ENCODE results near the gene IL2RA. TPM values are rescaled to one million over a fixed set of nuclear protein-coding genes. Genes with fewer than 3 reads are reported as not detected.

Gene IL2RA
- total and polyA plus RNA-seq, 10 of the 15 experiments (the other 5 are each of a cell fraction or from before 2014, with no cell fraction given), result 2.2 to 6.0 (median 4.9) TPM

DNA sequence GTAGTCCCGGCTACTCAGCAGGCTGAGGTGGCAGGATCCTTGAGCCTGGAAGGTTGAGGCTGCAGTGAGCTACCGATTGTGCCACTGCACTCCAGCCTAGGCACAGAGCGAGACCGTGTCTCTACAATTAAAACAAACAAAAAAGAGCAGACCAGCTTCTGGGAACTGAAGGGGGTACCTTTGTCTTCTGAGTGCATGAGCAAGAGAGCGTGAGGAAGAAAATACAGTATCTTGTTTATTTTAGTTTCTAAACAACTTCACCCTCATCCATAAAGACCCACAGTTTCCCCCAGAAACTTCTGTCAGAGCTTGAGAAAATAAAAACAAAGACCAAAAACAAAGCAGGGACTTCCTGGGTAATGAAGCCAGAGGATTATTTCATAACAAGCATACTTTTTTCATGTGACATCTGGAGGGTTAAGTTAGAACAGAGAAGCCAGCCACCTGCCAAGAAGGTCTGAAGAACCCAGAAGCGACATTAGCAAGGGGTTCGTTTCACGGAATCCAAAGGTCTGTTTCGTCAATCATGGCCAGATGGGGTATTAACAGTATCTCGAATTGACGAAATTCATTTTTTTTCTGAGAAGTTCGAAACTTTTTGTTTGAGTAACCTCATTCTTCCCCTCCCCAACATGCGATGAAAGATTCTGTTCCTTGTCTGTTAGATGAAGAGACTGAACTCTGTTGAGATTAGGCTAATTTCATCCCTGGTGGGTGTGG lies 10.2 kb upstream of the IL2RA start (continued):
- TF ChIP-seq, protein P1, sequence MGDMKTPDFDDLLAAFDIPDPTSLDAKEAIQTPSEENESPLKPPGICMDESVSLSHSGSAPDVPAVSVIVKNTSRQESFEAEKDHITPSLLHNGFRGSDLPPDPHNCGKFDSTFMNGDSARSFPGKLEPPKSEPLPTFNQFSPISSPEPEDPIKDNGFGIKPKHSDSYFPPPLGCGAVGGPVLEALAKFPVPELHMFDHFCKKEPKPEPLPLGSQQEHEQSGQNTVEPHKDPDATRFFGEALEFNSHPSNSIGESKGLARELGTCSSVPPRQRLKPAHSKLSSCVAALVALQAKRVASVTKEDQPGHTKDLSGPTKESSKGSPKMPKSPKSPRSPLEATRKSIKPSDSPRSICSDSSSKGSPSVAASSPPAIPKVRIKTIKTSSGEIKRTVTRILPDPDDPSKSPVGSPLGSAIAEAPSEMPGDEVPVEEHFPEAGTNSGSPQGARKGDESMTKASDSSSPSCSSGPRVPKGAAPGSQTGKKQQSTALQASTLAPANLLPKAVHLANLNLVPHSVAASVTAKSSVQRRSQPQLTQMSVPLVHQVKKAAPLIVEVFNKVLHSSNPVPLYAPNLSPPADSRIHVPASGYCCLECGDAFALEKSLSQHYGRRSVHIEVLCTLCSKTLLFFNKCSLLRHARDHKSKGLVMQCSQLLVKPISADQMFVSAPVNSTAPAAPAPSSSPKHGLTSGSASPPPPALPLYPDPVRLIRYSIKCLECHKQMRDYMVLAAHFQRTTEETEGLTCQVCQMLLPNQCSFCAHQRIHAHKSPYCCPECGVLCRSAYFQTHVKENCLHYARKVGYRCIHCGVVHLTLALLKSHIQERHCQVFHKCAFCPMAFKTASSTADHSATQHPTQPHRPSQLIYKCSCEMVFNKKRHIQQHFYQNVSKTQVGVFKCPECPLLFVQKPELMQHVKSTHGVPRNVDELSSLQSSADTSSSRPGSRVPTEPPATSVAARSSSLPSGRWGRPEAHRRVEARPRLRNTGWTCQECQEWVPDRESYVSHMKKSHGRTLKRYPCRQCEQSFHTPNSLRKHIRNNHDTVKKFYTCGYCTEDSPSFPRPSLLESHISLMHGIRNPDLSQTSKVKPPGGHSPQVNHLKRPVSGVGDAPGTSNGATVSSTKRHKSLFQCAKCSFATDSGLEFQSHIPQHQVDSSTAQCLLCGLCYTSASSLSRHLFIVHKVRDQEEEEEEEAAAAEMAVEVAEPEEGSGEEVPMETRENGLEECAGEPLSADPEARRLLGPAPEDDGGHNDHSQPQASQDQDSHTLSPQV (IDR thresholded peaks at IDR 0.05), result no peak
- TF ChIP-seq, protein P2, sequence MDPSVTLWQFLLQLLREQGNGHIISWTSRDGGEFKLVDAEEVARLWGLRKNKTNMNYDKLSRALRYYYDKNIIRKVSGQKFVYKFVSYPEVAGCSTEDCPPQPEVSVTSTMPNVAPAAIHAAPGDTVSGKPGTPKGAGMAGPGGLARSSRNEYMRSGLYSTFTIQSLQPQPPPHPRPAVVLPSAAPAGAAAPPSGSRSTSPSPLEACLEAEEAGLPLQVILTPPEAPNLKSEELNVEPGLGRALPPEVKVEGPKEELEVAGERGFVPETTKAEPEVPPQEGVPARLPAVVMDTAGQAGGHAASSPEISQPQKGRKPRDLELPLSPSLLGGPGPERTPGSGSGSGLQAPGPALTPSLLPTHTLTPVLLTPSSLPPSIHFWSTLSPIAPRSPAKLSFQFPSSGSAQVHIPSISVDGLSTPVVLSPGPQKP (IDR thresholded peaks at IDR 0.05; ENCODE audit: low read depth, low read length), result no peak
- TF ChIP-seq, protein P3, sequence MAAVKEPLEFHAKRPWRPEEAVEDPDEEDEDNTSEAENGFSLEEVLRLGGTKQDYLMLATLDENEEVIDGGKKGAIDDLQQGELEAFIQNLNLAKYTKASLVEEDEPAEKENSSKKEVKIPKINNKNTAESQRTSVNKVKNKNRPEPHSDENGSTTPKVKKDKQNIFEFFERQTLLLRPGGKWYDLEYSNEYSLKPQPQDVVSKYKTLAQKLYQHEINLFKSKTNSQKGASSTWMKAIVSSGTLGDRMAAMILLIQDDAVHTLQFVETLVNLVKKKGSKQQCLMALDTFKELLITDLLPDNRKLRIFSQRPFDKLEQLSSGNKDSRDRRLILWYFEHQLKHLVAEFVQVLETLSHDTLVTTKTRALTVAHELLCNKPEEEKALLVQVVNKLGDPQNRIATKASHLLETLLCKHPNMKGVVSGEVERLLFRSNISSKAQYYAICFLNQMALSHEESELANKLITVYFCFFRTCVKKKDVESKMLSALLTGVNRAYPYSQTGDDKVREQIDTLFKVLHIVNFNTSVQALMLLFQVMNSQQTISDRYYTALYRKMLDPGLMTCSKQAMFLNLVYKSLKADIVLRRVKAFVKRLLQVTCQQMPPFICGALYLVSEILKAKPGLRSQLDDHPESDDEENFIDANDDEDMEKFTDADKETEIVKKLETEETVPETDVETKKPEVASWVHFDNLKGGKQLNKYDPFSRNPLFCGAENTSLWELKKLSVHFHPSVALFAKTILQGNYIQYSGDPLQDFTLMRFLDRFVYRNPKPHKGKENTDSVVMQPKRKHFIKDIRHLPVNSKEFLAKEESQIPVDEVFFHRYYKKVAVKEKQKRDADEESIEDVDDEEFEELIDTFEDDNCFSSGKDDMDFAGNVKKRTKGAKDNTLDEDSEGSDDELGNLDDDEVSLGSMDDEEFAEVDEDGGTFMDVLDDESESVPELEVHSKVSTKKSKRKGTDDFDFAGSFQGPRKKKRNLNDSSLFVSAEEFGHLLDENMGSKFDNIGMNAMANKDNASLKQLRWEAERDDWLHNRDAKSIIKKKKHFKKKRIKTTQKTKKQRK (IDR thresholded peaks at IDR 0.05; ENCODE audit: low read depth, low read length), result no peak
- TF ChIP-seq, protein P4, sequence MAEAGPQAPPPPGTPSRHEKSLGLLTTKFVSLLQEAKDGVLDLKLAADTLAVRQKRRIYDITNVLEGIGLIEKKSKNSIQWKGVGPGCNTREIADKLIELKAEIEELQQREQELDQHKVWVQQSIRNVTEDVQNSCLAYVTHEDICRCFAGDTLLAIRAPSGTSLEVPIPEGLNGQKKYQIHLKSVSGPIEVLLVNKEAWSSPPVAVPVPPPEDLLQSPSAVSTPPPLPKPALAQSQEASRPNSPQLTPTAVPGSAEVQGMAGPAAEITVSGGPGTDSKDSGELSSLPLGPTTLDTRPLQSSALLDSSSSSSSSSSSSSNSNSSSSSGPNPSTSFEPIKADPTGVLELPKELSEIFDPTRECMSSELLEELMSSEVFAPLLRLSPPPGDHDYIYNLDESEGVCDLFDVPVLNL (IDR thresholded peaks at IDR 0.05; ENCODE audit: low read depth, low read length), result no peak
- no peak for TF ChIP-seq SRF (IDR thresholded peaks at IDR 0.05; ENCODE audit: low read depth in 2 of 2, low read length in 2 of 2)
- no peak for TF ChIP-seq ZNF217 (IDR thresholded peaks at IDR 0.05)
- no peak for TF ChIP-seq SIX5 (IDR thresholded peaks at IDR 0.05; ENCODE audit: low read depth, low read length, severe bottlenecking)
- 0 out of 2 replicates have a peak, but pooled peaks have one; percentile 35 for TF ChIP-seq PML (IDR thresholded peaks at IDR 0.05; ENCODE audit: low read length)
- TF ChIP-seq BCL11A (IDR thresholded peaks at IDR 0.05; ENCODE audit: low read depth, low read length), result 0 out of 2 replicates have a peak, but pooled peaks have one; percentile 2
- TF ChIP-seq ESRRA (IDR thresholded peaks at IDR 0.05; ENCODE audit: low read length), result no peak
- no peak for TF ChIP-seq RAD51 (IDR thresholded peaks at IDR 0.05)
- TF ChIP-seq, protein P5, sequence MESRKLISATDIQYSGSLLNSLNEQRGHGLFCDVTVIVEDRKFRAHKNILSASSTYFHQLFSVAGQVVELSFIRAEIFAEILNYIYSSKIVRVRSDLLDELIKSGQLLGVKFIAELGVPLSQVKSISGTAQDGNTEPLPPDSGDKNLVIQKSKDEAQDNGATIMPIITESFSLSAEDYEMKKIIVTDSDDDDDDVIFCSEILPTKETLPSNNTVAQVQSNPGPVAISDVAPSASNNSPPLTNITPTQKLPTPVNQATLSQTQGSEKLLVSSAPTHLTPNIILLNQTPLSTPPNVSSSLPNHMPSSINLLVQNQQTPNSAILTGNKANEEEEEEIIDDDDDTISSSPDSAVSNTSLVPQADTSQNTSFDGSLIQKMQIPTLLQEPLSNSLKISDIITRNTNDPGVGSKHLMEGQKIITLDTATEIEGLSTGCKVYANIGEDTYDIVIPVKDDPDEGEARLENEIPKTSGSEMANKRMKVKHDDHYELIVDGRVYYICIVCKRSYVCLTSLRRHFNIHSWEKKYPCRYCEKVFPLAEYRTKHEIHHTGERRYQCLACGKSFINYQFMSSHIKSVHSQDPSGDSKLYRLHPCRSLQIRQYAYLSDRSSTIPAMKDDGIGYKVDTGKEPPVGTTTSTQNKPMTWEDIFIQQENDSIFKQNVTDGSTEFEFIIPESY (IDR thresholded peaks at IDR 0.05), result no peak
- TF ChIP-seq CREB1 (IDR thresholded peaks at IDR 0.05; ENCODE audit: low read depth), result peak; percentile 30
- no peak for TF ChIP-seq ZNF207 (IDR thresholded peaks at IDR 0.05; ENCODE audit: borderline replicate concordance)
- TF ChIP-seq, protein P6, sequence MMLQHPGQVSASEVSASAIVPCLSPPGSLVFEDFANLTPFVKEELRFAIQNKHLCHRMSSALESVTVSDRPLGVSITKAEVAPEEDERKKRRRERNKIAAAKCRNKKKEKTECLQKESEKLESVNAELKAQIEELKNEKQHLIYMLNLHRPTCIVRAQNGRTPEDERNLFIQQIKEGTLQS (IDR thresholded peaks at IDR 0.05; ENCODE audit: borderline replicate concordance, extremely low read depth, low read depth, low read length), result no peak
- peak; percentile 29; the same call in 1 of the 2 replicates for TF ChIP-seq EED (IDR thresholded peaks at IDR 0.05; ENCODE audit: low read depth)
- TF ChIP-seq TAF1 (IDR thresholded peaks at IDR 0.05; ENCODE audit: borderline replicate concordance, low read depth, low read length), result no peak
